22Rv1 (cell line): ENCODE results near the gene MBOAT7.

ENCODE experiments used
- CTCF ChIP-seq: fragments of 450-650 bp; IDR thresholded peaks from 2 replicates; pipeline ENCODE4 v1.5.1; 2017; ENCODE audit warnings: mild to moderate bottlenecking
- ZFX ChIP-seq: fragments of 450-650 bp; IDR thresholded peaks from 2 replicates; pipeline ENCODE4 v1.6.1; 2017; ENCODE audit warnings: antibody characterized with exemption, borderline replicate concordance

- TF ChIP-seq CTCF (no peak), ZFX (no peak)
Measured at GRCh38 chr19:54201172-54201701, 11.9 kb upstream of the MBOAT7 start.
